Measurements from ENCODE around the gene TNFRSF19.

The TNFRSF19 gene

DNA sequence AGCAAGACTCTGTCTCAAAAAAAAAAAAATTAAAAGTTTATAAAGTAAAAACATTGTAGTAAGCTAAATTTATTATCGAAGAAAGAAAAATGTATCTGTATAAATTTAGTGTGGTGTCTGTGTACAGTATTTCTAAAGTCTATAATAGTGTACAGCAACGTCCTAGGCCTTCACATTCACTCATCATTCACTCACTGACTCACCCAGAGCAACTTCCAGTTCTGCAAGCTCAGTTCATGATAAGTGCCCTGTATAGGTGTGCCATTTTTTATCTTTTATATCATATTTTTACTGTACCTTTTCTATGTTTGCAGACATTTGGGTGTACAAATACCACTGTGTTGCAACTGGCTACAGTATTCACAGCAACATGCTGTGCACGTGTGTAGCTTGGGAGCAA lies 118.1 kb downstream of the TNFRSF19 start:
- DNase-seq: no peak

DNA sequence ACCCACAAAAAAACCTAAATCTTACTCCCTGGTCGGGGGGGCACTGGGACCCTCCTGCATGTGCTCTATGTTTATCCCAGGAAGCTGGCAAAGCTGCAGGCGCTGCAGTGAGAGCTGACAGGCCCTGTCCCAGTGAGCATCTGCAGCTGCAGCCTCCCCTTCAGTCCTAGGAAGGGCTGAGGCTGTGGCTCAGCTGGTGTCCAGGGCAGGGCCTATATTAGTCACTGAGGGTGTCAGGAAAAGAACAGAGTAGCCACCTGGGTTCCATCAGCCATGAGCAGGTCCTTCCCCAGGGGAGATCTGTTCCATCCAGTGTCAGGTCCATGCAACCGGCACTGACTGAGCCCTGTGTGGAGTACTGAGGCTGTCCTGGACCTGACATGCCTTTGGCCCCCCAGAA lies 120.5 kb downstream of the TNFRSF19 start:
- DNase-seq: no peak

DNA sequence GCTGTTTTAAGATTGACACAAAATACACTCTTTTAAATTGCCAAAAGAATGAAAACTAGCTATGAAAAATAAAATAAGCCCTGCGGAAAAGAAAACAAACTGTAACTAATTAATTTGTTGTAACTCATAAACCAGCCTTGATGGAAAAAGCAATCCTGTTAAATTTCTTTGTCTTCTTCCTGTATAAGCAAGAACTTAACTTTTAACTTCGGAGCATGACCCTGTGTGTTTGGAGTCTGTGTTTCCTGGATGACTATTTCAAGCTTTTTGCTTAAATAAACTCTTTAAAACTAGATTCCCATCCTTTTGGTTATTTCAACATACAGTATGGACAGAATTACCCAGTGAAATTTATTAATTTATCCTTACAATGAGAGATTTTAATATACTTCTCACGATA lies 122.6 kb downstream of the TNFRSF19 start:
- no peak for DNase-seq

DNA sequence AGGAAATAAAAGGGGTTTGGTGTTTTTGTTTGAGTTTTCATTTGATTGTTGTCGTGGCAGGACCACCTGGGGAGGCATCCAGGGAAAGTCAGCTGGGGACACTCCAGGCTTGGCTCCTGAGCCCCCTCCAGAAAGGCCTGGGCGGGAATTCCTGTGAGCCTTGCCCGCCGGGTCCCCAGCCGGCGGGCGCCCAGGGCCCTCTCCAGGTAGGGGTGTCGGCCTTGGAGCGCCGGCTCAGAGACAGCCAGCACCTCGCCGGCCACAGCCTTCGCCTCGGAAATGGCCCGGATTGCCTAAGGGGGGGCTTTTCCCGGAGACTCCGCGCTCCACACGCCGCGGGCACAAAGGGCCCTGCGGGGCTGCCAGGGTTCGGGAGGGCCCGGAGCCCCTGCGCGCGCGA lies 125.0 kb downstream of the TNFRSF19 start:
- no peak for DNase-seq

DNA sequence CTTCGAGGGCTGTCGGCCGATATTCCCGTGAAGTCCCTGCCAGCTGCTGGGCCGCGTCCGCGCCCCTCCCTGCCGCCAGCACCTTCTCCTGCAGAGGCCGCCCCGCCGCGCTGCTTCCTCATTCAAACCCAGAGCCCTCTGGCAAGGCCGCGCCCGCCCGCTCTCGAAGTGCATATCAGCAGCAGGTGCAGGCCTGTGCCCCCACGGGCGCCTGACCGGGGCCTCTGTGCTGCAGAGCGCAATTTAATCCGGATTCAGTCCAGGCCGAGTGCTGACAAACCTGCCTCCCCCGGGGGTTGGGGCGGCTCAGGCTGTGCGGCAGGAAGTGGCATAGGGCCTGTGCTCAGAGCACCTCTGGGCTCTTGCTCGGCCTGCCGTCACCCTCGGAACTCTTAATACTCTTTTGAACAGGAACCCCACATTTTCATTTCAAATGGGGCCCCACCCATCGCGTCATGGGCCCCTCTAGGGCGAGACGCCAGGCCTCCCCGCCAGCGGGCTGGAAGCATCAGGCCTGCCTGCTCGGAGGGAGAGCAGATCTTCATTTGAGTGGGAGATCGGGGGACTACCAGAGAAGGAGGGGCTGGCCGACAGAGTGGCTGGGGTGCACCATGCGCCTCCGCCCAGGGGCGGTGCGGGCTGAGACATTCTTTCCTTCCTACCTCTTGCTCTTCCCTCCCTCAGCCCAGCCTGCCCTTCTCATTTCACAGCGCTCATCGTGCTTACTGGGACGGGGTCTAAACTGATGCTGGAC lies 125.7 kb downstream of the TNFRSF19 start:
- DNase-seq: no peak

DNA sequence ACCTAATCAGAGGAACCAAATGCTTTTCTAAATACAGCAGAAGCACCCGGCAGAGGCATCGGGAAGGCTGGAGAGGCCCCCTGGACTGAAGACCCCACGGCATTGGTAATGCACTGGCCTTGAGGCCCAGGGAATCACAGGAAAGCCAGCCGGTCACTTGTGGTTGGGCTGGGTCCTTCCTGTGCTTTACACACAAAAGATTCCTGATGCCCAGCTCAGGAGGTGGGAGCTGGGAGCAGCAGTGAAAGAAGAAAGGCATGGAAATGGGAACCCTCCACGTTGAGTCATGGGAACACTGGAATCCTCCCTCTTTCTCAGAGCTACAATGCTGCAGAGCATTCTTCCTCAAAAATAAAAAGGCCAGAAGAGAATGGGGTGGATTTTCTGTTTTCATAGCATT lies 126.4 kb downstream of the TNFRSF19 start:
- DNase-seq: no peak

DNA sequence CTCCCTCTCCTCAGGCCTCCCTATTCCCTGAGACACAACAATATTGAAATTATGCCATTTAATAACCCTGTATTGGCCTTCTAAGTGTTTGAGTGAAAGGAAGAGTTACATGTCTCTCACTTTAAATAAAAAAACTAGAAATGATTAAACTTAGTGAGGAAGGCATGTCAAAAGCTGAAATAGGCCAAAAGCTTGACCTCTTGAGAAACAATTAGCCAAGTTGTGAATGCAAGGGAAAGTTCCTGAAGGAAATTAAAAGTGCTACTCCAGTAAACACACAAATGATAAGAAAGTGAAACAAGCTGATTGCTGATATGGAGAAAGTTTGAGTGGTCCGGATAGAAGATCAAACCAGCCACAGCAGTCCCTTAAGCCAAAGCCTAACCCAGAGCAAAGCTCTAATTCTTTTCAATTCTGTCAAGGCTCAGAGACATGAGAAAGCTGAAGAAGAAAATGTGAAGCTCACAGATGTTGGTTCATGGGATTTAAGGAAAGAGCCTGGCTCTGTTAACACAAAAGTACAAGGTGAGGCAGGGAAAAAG lies 127.6 kb downstream of the TNFRSF19 start:
- DNase-seq: no peak

DNA sequence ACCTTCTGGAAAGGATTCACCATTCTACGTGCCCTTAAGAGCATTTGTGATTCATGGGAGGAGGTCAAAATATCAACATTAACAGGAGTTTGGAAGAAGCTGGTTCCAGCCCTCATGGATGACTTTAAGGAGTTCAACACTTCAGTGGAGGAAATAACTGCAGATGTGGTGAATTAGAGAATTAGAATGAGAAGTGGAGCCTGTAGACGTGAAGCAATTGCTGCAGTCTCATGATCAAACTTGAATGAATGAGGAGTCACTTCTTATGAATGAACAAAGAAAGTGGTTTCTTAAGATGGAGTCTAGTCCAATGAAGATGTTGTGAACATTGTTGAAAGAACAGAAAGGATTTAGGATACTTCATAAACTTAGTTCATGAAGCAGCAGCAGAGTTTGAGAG lies 129.1 kb downstream of the TNFRSF19 start:
- DNase-seq: no peak

DNA sequence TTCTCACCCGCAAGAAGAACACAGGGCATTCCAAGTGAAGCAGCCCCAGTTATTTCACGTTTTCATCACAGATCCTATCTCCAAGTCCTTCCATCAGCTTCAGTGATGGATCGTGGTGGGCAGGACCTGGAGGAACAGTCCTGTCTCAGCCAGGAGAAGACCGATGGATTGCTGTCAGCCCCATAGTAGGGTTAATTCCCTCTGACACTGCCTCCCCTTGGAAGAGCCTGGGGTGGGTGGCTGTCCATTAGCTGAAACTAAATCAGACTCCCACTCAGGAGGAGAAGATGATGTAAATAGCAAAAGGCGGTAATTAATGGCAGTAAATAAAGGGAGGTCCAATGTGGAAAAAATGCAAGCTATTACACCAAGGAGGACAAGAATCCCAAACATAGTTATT lies 131.0 kb downstream of the TNFRSF19 start:
- DNase-seq: no peak

DNA sequence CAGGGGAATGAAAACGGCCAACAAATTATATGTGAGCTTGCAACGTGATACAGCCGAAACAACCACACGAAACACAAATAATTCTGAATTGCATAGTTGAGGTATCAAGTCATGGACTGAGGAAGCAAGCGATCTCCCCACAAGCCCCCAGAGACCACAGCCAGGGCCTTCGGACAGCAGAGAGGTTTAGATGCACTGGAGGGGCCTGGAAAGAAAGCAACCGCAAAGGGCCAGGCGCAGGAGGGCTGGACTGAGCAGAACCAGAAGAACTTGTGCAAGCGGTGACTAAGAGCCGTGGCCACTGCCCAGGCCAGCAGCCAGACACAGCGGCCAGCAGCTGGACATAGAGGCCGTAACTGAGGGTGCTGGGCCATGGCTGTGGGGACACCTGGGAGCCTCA lies 131.4 kb downstream of the TNFRSF19 start:
- no peak for DNase-seq

DNA sequence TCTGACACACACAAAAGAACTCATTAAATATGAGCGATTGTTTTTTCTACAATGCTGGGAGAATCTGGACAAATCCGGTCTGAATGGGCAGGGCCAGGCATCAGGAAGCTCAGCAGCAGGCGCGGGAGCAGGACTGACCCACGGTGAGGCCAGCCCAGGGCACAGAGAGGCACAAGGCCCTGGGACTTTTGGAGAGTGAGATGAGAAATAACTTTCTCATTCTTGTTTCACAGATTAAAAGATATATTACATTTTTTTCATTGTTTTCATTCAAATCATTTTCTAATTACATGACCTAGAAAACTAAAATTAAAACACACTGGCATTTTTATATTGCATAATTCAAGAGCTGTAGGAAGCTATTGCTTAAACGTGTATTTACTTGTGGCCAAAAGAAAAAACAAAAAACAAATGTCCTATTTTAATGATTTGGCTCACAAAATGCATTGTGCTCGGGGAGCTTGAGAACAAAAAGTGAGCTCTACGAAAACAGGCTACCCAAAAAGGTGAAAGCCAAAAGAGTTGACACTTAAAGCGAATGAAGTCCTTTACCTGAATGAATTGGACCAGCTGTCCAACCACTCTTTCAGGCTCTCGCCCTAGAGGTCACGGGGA lies 133.1 kb downstream of the TNFRSF19 start:
- DNase-seq: no peak

DNA sequence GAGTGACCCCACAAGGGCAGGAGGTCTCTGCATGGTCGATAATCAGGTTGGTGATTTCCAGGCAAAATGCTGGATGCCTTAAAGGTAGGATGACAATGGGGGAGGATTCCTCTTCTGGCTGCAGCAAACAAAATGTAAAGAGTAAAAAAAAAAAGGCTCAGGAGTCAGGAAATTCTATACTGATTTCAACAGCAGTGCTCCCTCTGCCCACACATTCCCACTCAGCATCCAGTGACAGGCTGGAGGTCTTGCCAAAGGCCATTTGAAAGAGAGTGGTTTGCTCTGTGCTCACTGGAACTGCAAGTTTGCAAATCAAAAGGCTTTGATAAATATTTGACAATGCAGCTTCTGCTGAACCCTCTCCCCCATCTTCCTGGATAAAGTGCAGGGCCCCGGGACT lies 135.4 kb downstream of the TNFRSF19 start:
- DNase-seq: no peak

DNA sequence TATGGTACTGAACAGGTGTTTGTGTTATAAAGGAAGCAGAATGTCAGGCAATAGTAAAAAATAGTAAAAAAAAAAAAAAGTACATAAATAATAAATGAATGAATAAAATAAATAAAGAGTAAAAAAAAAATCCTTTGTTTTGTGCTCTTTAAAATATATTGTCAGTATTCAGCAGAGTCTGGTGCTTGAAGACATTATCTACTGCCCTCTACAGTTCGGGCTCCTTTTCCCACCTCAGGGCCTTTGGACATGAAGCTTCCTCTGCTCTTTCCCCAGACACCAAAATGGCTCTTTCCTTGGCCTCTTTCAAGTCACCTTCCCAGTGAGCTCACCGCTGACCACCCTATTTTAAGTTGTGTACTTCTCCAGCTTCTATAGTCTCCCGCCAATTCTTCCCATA lies 137.5 kb downstream of the TNFRSF19 start:
- DNase-seq: no peak

DNA sequence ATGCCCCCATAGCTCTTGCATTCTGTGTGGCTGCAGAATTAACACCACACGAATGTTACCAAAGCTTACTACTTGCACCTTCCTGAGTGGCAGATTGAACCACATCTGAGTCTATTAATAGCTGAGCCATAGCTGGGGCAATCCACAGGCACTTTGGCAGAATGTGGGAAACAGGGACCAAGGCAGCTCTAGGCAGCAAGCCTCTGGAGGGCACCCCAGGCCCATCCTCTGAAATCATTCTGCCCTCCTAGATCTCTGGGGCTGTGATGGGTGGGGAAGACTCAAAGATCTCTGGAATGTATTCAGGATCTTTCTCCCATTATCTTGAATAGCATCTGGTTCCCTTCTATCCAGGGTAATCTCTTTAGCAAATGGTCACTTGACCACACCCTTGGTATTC lies 139.3 kb downstream of the TNFRSF19 start:
- no peak for DNase-seq

DNA sequence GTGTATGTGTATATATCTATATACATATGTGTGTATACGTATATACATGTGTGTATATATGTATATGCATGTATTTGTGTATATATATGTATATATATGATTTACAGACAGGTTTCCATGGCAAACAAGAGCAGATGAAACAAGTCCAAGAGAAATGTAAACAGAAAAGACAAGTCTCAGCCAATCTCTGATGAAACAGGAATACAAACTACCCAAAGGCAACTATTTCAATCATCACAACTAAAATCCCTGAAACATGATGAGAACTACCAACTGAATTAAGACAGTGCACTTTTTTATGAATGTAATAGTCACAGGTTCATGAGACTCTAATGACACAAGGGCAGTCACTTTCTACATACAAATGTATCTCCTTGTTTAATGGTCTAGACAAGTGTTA lies 140.2 kb downstream of the TNFRSF19 start:
- no peak for DNase-seq

DNA sequence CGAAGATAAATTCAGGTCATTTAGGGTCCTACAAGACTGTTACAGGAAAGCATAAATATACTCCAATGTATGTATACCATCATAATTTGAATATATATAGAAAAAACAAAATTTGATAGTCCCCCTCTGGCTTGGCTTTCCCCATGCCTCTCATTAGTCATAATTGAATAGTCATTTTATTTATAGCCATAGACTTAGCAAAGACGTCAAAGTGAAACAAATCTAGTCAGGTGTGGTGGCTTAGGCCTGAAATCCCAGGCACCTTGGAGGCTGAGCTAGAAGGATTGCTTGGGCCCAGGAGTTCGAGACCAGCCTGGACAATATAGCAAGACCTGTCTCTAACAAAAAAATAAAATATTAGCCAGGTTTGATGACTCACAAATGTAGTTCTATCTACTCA lies 141.1 kb downstream of the TNFRSF19 start:
- no peak for DNase-seq

DNA sequence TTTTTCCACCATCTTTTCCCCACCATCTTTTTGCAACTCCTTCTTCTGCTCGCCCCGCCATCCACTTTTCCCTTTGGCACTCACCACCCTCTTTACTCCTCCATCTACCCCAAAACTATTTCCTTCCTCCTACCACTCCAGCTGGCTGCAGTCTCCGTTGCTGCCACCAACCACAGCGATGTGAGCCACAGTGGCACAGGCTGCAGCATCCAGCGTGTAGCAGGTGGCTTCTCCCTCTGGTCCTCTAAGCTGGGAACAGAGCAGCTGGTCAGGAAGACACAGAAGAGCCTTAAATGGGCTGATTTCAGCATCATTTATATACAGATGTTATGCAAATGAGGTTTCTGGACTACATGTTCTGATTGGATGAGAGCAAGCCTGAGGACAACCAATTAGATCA lies 144.5 kb downstream of the TNFRSF19 start:
- no peak for DNase-seq

DNA sequence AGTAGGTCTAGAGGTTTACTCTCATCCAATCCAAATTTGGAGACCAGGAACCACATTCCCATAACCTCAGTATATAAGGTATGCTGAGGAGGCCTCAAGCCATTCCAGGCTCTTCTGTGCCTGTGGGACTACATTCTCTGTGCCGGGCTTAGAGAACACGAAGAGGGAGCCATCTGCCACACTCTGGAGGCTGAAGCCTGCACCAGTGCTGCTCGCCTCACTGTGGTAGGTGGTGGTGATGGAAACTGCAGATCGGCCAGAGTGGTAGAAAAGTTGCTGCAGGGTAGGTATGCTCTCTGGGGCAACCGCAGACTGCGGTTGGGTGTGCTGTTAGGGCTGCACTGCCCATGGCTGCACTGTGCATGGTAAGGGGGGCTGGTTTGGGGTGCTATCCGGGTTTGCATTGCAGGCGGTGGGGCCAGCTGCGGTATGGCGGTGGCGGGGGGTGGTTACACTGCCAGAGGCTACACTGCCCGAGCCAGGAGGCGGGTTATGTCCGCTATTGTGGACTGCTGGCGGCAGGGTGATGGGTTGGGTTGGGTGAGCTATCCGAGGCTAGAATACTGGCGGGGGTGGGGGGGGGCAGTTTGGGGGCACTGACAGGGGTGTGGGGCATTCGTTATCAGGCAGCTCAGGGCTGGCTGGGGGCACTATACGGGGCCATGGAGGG lies 145.0 kb downstream of the TNFRSF19 start:
- DNase-seq: no peak

DNA sequence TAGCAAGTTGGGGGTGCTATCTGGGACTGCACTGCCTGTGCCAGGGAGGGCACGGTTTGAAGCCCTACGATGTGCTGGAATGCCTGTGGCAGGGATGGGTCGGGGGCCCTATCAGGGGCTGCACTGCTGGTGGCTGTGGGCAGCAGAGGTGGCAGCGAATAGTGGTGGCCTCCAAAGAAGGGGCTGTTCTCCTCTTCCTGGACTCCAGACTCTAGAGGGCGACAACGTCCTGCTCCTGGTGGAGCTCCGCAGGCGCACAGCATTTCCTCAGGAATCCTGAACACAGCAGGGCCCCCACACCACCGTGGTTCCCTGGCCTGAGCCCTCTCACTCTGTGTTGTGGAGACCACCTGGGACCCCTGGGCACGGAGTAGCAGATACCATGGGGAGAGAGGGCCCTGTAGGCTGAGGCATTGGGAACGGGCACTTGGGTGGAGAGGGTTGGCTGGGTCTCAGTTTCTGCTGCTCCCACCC lies 145.6 kb downstream of the TNFRSF19 start:
- no peak for DNase-seq

DNA sequence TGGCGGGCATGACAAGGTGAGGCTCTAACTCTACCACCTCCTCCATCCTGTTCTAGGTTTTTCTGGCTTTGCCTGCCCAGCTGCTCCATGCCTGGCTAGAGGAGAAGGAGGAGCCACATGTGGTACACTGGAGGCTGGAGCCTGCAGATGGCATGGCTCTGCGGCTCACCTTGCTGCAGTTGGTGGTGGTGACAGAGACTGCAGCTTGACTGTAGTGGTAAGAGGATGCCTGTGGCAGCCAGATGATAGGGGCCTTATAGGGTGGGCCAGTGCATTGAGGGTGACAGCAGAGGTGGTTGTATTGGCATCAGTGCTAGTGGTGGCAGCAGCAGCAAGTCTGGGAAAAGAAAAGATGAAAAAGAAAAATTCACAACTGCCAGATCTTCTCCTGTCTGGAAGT lies 146.2 kb downstream of the TNFRSF19 start:
- no peak for DNase-seq

DNA sequence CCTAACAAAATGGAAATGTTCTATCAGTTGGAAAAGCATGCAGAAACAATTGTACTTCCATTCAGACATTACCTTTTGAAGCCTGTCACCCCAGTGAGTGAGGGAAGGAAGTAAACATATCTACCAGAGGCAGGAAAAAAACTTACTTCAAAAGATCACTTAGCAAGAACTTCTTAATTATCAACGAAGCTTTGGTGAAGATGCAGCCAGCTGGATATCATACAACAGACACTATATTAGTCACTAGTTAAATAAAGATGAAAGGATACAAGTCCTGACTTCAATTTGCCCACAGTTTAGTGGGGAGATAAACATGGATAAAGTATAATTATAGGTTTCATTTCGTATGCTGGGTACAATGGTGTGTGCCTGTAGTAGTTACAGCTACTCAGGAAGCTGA lies 148.8 kb downstream of the TNFRSF19 start:
- DNase-seq: no peak

DNA sequence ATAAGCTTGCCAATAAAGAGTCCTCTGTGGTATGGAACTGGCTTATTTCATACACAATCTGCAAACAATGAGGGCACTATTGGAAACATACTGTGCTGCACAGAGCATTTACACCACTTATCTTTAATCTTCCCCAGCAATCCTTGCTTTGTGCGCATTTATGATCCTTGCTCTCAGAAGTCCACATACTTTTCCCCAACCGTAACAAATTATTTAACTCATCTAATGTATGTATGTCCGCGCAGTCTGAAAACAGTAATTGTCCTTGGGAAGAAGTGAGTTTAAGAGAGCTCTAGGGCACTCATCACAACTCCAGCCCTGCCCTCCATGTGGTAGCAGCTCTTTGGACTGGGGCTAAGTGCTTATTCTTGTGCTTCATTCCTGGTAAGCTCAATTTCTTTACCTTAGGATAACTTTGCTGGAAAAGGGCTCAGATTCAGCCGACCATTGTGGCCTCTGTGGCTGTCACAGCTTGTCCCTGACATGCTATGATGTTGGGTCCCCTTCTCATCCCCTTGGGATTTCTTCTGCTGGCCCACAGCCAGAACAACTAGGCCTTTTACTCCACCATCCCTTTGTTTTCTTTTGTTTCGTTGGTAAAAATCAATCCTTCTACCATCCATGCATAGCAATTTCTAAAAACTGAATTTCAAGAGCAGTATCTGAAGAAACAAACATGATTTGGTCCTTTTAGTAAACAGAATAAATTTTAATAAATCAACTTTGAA lies 152.7 kb downstream of the TNFRSF19 start:
- DNase-seq: no peak

DNA sequence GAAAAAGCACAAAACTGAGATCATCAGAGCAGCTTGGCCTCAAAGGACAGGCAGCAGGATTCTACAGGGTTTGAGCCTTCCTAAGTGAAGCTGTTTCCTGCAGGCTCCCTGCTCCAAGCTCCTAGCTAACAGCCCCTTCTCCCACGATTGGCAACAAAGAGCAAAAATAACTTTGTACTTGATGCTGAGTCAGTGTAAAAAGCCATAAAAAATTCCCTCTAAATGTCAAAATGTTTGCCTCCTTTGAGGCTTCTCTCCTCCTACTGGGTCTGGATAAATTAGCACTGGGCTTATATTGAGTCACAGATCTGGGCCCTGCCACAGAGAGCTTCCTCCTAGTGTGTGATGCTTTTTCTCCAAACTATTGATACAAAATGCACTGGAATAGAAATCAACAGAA lies 153.3 kb downstream of the TNFRSF19 start:
- DNase-seq: no peak

Measured in NCI-H524 treated with DMSO at 0.1 percent for 48 hours (cell line).